HG03280 (cell line): ENCODE data around the gene HIP1R.

ENCODE experiments used
- ATAC-seq: cut with Tn5 transposase; IDR thresholded peaks from one replicate; pipeline ENCODE4 v1.9.1; 2021; ENCODE audit warnings: mild to moderate bottlenecking, moderate library complexity; ENCODE audit not compliant: unreplicated experiment

The HIP1R gene

GRCh38 chr12:122860040-122860853, 25.0 kb downstream of the HIP1R start:
- ATAC-seq: peak; percentile 53

GRCh38 chr12:122860854-122861586, 25.8 kb downstream of the HIP1R start:
- ATAC-seq: no peak

- ATAC-seq: no peak
Observed at GRCh38 chr12:122861587-122861970, 26.3 kb downstream of the HIP1R start.

DNA sequence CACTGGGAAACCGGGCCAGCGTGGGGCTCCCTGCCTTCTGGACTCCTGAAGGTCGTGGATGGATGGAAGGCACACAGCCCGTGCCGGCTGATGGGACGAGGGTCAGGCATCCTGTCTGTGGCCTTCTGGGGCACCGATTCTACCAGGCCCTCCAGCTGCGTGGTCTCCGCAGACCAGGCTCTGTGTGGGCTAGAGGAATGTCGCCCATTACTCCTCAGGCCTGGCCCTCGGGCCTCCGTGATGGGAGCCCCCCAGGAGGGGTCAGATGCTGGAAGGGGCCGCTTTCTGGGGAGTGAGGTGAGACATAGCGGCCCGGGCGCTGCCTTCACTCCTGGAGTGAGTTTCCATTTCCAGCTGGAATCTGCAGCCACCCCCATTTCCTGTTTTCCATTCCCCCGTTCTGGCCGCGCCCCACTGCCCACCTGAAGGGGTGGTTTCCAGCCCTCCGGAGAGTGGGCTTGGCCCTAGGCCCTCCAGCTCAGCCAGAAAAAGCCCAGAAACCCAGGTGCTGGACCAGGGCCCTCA, 26.9 kb downstream of the HIP1R start:
- no peak for ATAC-seq

GRCh38 chr12:122862872-122863701, 27.8 kb downstream of the HIP1R start:
- ATAC-seq: no peak

DNA sequence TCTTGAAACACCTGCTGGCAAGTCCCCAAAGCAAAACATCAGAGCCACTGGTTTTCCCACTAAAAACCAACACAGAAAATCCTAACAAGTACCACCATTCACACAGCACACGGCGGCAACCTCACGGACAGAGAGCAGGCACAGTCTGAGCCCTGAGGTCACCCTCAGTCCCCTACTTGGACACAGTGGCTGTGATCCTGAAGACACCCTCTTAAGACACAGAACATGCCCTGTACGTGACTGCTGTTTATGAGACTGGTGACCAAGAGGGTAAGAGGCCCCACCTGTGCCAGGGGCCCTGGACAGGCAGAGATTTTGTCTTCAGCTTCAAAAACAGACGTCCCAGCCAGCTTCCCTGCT, 29.6 kb downstream of the HIP1R start:
- ATAC-seq: no peak

DNA sequence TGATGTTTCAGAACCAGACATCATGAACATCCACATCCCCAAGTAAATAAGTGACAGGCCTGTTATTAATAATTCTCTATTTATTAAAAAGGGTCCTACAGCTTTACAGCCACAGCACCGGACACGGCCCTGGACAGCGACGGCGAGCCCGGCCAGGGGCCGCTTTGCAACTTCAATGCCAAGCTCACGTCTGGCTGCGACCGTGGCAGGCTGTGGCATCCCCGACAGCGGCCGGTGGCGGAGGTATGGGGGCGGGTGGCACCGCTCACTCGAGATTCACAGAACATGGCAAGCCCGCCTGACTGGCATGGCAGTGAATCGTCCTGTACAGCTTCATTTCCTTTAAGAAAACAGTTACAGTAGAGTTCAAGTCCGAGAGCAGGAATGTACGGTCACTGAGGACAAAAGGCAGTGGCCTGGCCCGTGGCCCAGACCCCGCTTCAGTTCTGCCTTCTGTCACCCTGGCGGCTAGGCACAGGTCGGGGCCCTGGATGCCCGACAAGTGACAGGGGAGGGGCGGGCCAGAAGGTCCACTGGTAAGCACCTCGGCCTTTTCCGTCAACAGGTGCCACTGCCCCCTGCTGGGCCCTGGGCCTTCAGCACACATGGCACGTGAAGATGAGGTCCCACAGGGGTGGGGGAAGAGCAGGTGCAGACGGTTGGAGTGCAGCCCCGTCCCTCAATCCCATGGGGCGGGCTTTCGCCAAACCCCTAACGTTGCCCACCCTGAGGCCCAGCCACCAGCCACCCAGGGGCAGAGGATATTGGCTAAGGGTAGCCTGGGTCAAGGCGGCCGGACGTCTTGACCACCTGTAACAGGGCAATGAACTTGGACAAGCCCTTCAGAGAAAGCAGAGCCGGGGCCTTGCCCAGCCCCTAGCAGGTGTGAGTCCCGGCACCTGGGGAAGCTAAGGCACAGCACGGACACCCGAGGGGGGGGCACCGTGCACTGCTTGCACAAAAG, 30.3 kb downstream of the HIP1R start:
- ATAC-seq: no peak

DNA sequence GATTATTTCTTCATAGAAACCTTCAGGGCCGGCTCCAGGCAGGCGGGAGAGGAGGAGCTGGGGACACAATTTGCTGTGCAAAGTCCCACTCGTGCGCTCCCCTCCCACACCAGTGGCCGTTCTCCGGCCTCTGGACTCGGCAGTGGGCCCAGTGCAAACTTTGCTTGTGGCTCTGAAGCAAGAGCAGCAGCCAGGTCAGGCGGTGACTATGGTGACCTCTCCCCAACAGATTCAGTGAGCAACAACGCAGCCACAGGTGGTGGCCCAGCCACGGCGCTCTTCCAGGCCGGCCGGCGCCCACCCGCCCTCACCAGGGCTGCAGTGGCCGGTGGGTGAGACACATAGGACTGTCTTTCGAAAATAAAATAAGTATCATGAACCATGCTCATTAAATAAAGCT, 31.1 kb downstream of the HIP1R start:
- ATAC-seq: no peak

DNA sequence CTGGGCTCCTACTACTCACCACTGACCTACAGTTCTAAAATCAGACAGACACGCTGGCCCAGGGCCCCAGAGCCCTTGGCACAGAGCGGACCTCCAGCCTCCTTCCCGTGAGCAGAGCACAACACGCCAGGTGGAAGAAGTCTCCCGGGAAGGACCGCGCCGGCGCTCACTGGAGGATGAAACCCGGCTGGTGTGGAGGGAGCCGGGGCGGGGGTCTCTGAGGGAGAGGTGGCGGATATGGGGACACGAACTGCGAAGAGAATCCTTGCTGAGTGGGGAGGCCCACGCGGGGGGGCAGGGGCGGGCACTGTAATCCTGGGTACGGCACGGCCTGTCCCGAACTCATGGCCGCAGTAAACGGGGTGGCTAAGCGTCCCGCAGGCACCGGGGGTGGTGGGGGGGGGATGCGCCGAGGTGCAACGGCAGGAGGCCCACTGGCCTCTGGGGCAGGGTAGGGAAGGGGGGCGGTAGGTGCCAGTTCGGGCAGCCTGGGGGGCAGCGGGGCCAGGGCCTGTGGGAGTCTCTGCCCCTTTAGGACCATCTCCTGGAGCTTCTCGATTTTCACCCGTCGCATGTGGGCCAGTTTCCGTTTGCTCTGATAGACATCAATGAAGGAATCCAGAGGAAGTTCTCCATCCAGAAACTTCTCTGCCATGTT, 31.8 kb downstream of the HIP1R start:
- no peak for ATAC-seq

GRCh38 chr12:122867691-122868461, 32.6 kb downstream of the HIP1R start:
- no peak for ATAC-seq

DNA sequence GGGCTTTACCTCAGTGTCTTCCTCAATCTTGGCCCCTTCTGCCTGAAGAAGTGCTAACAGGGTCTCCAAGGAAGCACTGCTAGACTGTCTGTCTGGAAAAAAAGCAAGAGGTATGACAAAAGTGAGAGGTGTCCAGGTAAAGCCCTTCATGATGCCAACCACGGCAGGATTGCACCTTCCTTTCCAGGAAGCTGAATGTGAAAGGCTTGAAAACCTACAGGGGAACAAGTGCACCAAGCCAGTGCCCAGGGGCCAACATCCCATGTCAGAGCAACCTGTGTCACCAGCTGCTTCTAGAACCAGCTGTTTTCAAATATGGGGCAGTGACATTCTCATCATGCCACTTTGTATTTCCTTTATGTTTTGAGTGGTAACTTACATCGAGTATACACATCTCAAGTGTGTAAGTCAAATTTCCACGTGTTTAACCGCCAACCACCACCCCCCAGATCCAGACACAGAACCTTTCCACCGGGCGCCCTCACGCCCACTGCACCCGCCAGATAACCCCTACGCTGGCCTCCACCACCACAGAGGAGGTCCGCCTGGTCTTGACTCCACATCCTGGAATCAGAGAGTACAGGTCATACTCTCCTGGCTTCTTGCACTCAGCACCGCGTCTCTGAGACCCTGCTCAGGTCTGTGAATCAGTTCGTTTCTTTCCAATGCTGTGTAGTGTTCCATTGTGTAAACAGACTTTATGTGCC, 33.4 kb downstream of the HIP1R start:
- ATAC-seq: no peak

GRCh38 chr12:122869207-122869973, 34.1 kb downstream of the HIP1R start:
- no peak for ATAC-seq

- no peak for ATAC-seq
Observed at GRCh38 chr12:122870163-122870842, 35.0 kb downstream of the HIP1R start.

DNA sequence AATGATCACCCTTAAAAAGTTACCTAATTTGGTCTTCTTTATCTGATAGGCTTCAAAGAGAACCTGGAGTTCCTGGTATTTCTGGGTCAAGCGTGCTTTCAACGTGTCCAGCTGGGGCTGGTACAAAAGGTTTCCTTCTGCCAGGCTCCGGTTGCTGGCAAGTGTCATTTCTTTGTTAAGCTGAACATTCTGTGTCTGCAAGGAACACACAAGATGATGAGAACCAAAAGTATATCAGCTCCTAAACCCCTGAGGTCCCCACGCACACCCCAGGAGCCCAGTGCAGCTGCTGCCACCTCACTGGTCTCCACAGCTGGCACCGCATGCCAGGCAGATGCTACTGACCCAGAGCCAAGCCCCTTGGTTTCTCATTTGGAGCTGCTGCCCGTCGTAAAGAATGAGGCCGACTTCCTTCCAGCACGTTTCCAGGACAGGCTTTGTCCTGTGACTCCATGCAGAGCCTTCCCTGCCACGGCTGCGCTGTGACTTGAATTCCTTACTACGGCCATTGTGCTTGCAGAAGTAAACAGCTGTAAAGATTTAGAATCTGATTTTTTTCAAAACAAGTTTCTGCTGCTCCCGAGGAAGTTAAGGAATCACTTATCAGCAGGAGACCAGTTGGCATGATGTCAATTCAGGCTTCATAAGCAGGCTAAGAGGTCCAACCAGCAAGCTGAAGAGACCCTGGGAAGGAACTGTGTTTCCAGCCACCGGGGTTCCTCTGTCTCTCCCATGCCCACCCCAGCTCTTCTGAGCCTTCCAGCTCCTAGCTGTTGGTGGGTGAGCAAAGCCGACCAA, 35.8 kb downstream of the HIP1R start:
- ATAC-seq: no peak

DNA sequence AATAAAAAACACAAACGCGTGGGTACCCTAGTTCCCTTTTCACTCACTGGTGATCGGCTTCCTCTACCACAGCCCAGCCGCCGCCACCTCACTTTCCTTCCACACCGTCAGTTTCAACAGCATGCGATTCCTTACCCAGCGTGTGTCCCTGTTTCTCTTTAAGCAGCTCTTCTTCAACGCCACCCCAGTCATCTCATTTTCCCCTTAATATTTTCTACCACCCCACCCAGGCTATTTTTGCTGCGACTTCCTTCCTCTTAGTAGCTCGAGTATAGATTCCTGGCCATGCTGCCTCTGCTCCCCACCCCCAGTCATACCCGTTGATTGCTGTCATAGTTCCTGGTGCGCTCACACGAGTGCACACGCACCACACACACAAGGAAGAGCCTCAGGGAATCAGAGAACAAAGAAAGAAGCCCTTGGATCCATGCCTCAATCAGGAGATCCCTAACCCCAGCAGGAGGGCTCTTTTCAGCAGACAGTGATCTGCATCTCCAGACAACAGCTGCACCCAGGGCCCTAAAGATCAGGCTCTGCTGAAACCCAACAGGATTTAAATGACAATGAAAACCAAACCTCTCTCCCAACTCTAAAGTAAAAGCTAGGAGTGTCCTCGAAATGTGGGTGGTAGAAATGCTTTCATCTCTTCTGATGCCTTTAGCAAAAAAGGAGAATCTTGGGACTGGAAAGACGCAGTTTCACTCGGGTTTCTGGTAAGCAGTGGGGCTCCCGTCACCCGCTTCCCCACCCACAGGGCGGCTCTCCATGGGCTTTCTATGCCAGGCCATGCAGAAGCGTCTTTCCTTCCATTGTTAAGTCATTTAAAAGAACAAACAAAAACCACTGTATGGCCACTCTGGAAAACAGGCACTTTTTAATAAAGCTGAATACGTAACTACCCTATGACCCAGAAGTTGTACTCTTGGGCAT, 36.9 kb downstream of the HIP1R start:
- no peak for ATAC-seq
